ENCODE results near the gene NUP214. TPM values are rescaled to one million over a fixed set of nuclear protein-coding genes. Genes with fewer than 3 reads are reported as not detected.
A peak's percentile ranks its signal among the peaks of the same experiment; 100 is the strongest.
"Not testable (repeated sequence)": the region's sequence is repeated elsewhere in the genome, so short reads cannot be mapped to it uniquely, and the experiment has no call there.

The NUP214 gene
- total RNA-seq, 1 experiment from 2014 or later: 10.8 TPM

DNA sequence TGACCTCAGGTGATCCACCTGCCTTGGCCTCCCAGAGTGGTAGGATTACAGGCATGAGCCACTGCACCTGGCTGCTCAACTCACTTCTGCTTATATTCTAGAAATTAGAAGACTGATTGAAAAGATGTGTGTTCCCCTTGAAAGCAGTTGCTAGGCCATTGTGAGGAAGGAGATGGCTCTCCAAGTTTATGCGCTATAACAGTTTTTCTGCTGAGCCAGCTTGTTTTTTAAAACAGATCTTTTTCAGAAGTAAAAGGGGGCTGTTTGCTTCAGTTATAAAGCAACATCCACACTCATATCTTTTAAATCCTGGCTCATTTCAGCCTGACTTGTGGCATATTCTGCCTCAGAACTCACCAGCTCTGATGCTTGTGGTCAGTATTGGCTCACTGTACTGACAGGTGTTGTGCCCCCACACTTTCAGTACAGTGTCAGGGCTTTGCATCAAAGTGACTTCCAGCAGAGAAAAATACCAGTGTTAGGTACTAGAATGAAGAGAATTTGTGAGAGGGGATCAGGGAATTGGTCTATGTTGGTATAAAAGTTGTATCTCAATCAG is 49.4 kb downstream of the NUP214 start:
- Histone ChIP-seq H3K9me3 (replicated peaks) (no peaks in the 10 kb centered on the region), H3K4me3 (no peak overlapping the region), H3K4me1 (replicated peaks) (peaks cover 22% of the 10 kb centered on the region), H3K27me3 (replicated peaks) (no peaks in the 10 kb centered on the region), H3K36me3 (peaks cover 51% of the 10 kb centered on the region), H3K27ac (no peak overlapping the region)
- DNase-seq (ENCODE audit: low read depth in 1 of 2, low spot score in 2 of 2): no peak

- no peak for DNase-seq (ENCODE audit: low read depth in 1 of 2, low spot score in 2 of 2)
- Histone ChIP-seq H3K27me3 (replicated peaks) (no peaks in the 10 kb centered on the region), H3K9me3 (replicated peaks) (no peaks in the 10 kb centered on the region), H3K36me3 (peaks cover 60% of the 10 kb centered on the region), H3K4me1 (replicated peaks) (peaks cover 38% of the 10 kb centered on the region), H3K27ac (no peak overlapping the region), H3K4me3 (no peak overlapping the region)
Measured at GRCh38 chr9:131177898-131178297, 52.5 kb downstream of the NUP214 start.

GRCh38 chr9:131178382-131178781 is 53.0 kb downstream of the NUP214 start:
- Histone ChIP-seq H3K36me3 (peaks cover 60% of the 10 kb centered on the region), H3K4me1 (replicated peaks) (peaks cover 38% of the 10 kb centered on the region), H3K27ac (peak overlapping the region; percentile 99; the same call in 1 of the 2 replicates), H3K4me3 (no peak overlapping the region), H3K9me3 (replicated peaks) (no peaks in the 10 kb centered on the region), H3K27me3 (replicated peaks) (no peaks in the 10 kb centered on the region)
- DNase-seq (ENCODE audit: low read depth in 1 of 2, low spot score in 2 of 2): peak; percentile 76 to 85

DNA sequence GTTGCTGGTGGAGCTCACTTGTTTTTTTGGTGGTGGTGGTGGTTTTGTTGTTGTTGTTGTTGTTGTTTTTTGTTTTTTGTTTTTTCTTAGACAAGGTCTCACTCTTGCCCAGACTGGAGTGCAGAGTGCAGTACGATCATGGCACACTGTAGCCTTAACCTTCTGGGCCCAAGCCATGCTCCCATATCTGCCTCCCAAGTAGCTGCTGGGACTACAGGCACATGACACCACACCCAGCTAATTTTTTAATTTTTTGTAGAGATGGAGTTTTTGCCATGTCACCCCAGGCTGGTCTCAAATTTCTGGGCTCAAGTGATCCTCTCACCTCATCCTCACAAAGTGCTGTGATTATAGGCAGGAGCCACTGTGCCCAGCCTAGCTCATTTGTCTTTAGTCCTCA is 53.5 kb downstream of the NUP214 start:
- no peaks in the 10 kb centered on the region for H3K27me3 ChIP-seq (replicated peaks)
- peak in 1 of 2 experiments; percentile 7 for DNase-seq (ENCODE audit: low read depth in 1 of 2, low spot score in 2 of 2)
- peaks cover 38% of the 10 kb centered on the region for H3K4me1 ChIP-seq (replicated peaks)
- H3K4me3 ChIP-seq: no peak overlapping the region
- peaks cover 58% of the 10 kb centered on the region for H3K36me3 ChIP-seq
- H3K27ac ChIP-seq: peak overlapping the region; percentile 99
- no peaks in the 10 kb centered on the region for H3K9me3 ChIP-seq (replicated peaks)

GRCh38 chr9:131179561-131180219 is 54.3 kb downstream of the NUP214 start:
- Histone ChIP-seq H3K27me3 (replicated peaks) (no peaks in the 10 kb centered on the region), H3K4me3 (no peak overlapping the region), H3K27ac (peak overlapping the region; percentile 99), H3K36me3 (peaks cover 57% of the 10 kb centered on the region), H3K4me1 (replicated peaks) (peaks cover 38% of the 10 kb centered on the region), H3K9me3 (replicated peaks) (no peaks in the 10 kb centered on the region)
- DNase-seq (ENCODE audit: low read depth in 1 of 2, low spot score in 2 of 2): peak; percentile 68 to 95

DNA sequence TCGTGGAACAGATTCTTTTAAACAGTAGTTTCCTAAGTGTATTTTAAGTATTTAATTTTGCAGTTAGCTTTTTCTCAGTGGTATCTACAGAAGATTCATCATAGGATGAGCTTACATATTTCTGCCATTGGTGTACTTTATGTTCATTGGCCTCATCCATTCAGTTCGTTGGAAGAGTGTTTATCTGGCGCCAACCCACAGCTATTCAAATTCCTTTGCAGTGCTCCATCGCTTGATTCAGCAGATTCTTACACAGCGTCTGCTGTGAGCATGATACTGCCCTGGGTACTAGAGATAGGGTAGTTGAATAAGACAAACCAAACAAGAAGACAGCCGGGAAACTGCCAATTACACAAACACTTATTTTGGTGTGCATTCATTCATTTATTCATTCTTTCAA is 55.1 kb downstream of the NUP214 start:
- DNase-seq (ENCODE audit: low read depth in 1 of 2, low spot score in 2 of 2): peak; percentile 85 to 86
- peaks cover 38% of the 10 kb centered on the region for H3K4me1 ChIP-seq (replicated peaks)
- no peak overlapping the region for H3K4me3 ChIP-seq
- no peaks in the 10 kb centered on the region for H3K9me3 ChIP-seq (replicated peaks)
- no peaks in the 10 kb centered on the region for H3K27me3 ChIP-seq (replicated peaks)
- H3K27ac ChIP-seq: peak overlapping the region; percentile 99
- peaks cover 56% of the 10 kb centered on the region for H3K36me3 ChIP-seq

- Histone ChIP-seq H3K36me3 (peaks cover 57% of the 10 kb centered on the region), H3K9me3 (replicated peaks) (no peaks in the 10 kb centered on the region), H3K27ac (peak overlapping the region; percentile 99), H3K4me1 (replicated peaks) (peaks cover 38% of the 10 kb centered on the region), H3K4me3 (no peak overlapping the region), H3K27me3 (replicated peaks) (no peaks in the 10 kb centered on the region)
- DNase-seq (ENCODE audit: low read depth in 1 of 2, low spot score in 2 of 2): peak in 1 of 2 experiments; percentile 33
Measured at GRCh38 chr9:131181091-131181681, 55.8 kb downstream of the NUP214 start.

DNA sequence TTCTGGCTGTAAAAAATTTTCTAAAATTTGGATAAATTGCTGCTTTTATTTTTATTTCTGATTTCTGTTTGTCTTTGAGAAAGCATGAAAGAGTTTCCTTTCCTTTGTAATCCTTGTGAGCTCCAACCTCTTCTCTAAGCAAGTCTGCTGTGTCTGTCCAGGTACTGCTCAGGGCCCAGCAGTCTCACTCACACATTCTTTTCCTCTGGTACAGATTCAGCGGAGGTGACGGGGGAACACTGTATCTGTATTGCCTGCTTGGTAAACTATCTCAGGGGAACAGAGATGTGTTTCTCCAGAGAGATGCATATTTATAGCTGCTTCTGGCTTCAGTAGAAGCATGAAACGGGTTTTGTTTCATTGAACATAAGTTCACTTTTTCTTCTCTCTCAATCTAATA is 60.5 kb downstream of the NUP214 start:
- no peaks in the 10 kb centered on the region for H3K9me3 ChIP-seq (replicated peaks)
- no peak overlapping the region for H3K4me3 ChIP-seq
- peaks cover 6% of the 10 kb centered on the region for H3K4me1 ChIP-seq (replicated peaks)
- peaks cover 73% of the 10 kb centered on the region for H3K36me3 ChIP-seq
- no peak for DNase-seq (ENCODE audit: low read depth in 1 of 2, low spot score in 2 of 2)
- no peak overlapping the region for H3K27ac ChIP-seq
- no peaks in the 10 kb centered on the region for H3K27me3 ChIP-seq (replicated peaks)

DNA sequence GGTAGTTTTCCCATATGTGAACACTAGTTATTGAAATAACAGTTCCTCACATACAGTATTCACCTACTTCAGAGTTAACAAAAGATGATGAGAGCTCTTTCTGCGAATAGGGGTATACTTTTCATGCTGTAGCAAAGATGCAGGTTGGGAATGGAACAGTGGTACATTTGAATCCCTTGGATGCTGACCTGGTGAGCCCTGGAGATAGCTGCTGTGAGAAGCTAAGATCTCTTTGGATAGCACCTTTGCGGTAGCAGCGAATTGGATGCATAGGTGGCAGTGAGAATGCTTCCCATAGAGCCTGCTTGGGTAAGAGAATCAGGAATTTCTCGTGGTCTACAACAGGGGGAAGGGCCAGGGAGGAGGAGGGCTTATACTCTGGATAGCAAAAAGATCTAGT is 61.2 kb downstream of the NUP214 start:
- Histone ChIP-seq H3K27me3 (replicated peaks) (no peaks in the 10 kb centered on the region), H3K4me3 (no peak overlapping the region), H3K4me1 (replicated peaks) (no peaks in the 10 kb centered on the region; the same call in 1 of the 2 replicates), H3K9me3 (replicated peaks) (no peaks in the 10 kb centered on the region), H3K27ac (no peak overlapping the region), H3K36me3 (peaks cover 66% of the 10 kb centered on the region)
- DNase-seq (ENCODE audit: low read depth in 1 of 2, low spot score in 2 of 2): no peak

GRCh38 chr9:131187957-131188356 is 62.6 kb downstream of the NUP214 start:
- DNase-seq (ENCODE audit: low read depth in 1 of 2, low spot score in 2 of 2): no peak
- no peaks in the 10 kb centered on the region for H3K27me3 ChIP-seq (replicated peaks)
- no peak overlapping the region for H3K27ac ChIP-seq
- H3K4me1 ChIP-seq (replicated peaks): no peaks in the 10 kb centered on the region
- H3K4me3 ChIP-seq: no peak overlapping the region
- peaks cover 63% of the 10 kb centered on the region for H3K36me3 ChIP-seq
- H3K9me3 ChIP-seq (replicated peaks): no peaks in the 10 kb centered on the region

- no peaks in the 10 kb centered on the region for H3K27me3 ChIP-seq (replicated peaks)
- H3K27ac ChIP-seq: no peak overlapping the region
- H3K4me1 ChIP-seq (replicated peaks): no peaks in the 10 kb centered on the region
- peaks cover 63% of the 10 kb centered on the region for H3K36me3 ChIP-seq
- DNase-seq (ENCODE audit: low read depth in 1 of 2, low spot score in 2 of 2): no peak
- H3K4me3 ChIP-seq: no peak overlapping the region
- no peaks in the 10 kb centered on the region for H3K9me3 ChIP-seq (replicated peaks)
Measured at GRCh38 chr9:131188976-131189375, 63.6 kb downstream of the NUP214 start.

- Histone ChIP-seq H3K27ac (no peak overlapping the region), H3K4me3 (no peak overlapping the region), H3K9me3 (replicated peaks) (no peaks in the 10 kb centered on the region), H3K4me1 (replicated peaks) (no peaks in the 10 kb centered on the region), H3K36me3 (peaks cover 62% of the 10 kb centered on the region), H3K27me3 (replicated peaks) (no peaks in the 10 kb centered on the region)
- DNase-seq (ENCODE audit: low read depth in 1 of 2, low spot score in 2 of 2): no peak
Measured at GRCh38 chr9:131190191-131190590, 64.8 kb downstream of the NUP214 start.

DNA sequence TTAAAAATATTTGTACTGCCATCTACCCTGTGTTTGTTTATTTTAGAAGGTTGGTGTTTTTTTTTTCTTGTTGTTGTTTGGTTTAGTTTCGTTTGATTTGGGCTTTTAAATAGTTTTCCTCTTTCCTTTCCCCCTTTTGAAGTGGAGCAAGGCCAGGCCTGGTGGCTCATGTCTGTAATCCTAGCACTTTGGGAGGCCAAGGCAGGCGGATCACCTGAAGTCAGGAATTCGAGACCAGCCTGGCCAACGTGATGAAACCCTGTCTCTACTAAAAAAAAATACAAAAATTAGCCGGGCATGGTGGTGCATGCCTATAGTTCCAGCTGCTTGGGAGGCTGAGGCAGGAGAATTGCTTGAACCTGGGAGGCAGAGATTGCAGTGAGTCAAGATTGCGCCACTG is 65.6 kb downstream of the NUP214 start:
- H3K9me3 ChIP-seq (replicated peaks); DNase-seq (ENCODE audit: low read depth in 1 of 2, low spot score in 2 of 2); H3K27me3 ChIP-seq (replicated peaks); H3K27ac ChIP-seq; H3K4me3 ChIP-seq; H3K4me1 ChIP-seq (replicated peaks): not testable (repeated sequence)
- H3K36me3 ChIP-seq: peaks cover 57% of the 10 kb centered on the region

DNA sequence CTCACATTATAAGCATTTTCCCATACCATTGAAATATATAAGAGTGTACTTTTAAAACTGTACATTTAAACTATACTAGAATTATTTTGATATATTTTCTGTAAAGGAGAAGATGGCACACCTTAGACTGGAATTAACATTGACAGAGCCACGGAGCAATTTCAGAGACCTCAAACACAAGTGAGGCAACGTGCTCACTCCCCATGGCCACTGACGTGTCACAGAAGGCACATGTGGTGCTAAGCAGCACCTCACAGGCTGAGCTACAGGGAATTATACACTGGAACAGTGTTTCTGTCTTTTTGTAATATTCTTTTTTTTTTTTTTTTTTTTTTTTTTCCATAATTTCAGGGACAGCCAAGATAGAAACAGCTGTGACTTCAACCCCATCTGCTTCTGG is 66.5 kb downstream of the NUP214 start:
- Histone ChIP-seq H3K4me1 (replicated peaks) (no peaks in the 10 kb centered on the region), H3K27me3 (replicated peaks) (no peaks in the 10 kb centered on the region), H3K9me3 (replicated peaks) (no peaks in the 10 kb centered on the region), H3K27ac (no peak overlapping the region), H3K4me3 (no peak overlapping the region), H3K36me3 (peaks cover 57% of the 10 kb centered on the region)
- no peak for DNase-seq (ENCODE audit: low read depth in 1 of 2, low spot score in 2 of 2)

All from SJSA1 (cell line).